ENCODE data around the gene LTC4S. TPM values are rescaled to one million over a fixed set of nuclear protein-coding genes. Genes with fewer than 3 reads are reported as not detected.
"Not testable (repeated sequence)": the region's sequence is repeated elsewhere in the genome, so short reads cannot be mapped to it uniquely, and the experiment has no call there.

LTC4S gene
- total RNA-seq, 2 experiments from 2014 or later, result 0.29 TPM; not detected in 1

DNA sequence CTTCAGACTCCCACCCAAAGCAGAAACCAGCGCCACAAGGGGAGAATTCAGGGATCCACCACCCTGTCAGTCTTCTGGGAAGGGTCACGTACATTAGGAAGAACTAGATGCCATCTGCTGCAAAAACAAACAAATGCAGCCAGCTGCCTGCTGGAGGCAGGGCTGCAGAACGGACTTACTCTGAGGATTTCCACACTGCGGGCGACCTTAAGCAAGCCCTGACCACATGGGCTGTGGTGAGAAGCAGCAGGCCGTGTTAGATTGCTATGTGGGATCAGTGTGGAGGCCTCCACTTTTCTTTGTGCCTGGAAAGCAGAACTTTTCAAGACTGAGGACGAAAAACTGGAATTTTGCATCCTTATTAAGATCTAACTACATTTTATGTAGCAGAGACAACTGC lies 13.4 kb upstream of the LTC4S start:
- DNase-seq, result no peak
- Mint-ChIP-seq H3K4me1 (no peaks in the 10 kb centered on the region), H3K4me3 (no peak overlapping the region), H3K9me3 (no peaks in the 10 kb centered on the region), H3K27me3 (no peaks in the 10 kb centered on the region), H3K36me3 (peaks cover 1% of the 10 kb centered on the region), H3K27ac (no peak overlapping the region)

DNA sequence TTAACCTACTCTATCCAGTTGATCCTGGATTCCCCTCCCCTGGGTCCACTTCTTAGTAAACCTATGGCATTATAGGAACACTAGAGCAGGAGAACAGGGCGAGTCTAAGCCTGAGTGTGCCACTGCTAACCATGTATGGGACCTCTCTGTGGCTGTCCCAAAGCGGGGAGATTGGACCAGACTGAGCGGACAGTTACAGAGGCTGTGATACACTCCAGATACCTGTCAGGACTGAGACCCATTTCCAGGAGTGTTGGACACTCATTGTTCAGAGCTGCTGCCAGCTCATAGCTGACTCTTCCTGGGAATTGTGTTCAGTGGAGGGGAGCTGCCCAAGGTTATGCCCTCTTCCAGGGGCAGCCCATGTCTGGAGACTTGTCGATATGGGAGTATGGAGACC lies 11.9 kb upstream of the LTC4S start:
- no peak overlapping the region for H3K27ac Mint-ChIP-seq

DNA sequence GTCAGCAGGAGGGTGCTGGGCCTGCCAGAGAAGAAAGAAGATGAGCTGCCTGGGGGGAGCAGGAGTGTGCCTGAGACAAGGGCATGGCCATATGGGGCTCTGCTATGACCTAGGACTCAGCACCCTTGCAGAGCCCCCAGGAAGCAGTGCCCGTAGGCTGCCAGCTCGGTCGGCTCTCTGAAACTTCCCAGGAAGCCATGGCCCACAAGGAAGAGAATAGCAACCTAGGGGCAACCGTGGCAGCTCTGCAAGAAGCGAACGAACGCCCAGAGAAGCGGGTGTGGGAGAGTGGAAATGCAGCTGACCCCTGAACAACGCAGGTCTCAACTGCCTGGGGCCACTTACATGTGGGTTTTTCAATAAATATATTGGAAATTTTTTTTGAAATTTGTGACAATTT lies 10.7 kb upstream of the LTC4S start:
- no peak overlapping the region for H3K4me3 Mint-ChIP-seq
- no peak for DNase-seq
- no peaks in the 10 kb centered on the region for H3K27me3 Mint-ChIP-seq
- no peaks in the 10 kb centered on the region for H3K36me3 Mint-ChIP-seq
- no peaks in the 10 kb centered on the region for H3K9me3 Mint-ChIP-seq
- no peaks in the 10 kb centered on the region for H3K4me1 Mint-ChIP-seq
- no peak overlapping the region for H3K27ac Mint-ChIP-seq

More for the DNA sequence above, 11.9 kb upstream of the LTC4S start:
- Mint-ChIP-seq H3K4me3 (no peak overlapping the region), H3K9me3 (no peaks in the 10 kb centered on the region), H3K4me1 (no peaks in the 10 kb centered on the region), H3K36me3 (no peaks in the 10 kb centered on the region), H3K27me3 (no peaks in the 10 kb centered on the region)
- no peak for DNase-seq

DNA sequence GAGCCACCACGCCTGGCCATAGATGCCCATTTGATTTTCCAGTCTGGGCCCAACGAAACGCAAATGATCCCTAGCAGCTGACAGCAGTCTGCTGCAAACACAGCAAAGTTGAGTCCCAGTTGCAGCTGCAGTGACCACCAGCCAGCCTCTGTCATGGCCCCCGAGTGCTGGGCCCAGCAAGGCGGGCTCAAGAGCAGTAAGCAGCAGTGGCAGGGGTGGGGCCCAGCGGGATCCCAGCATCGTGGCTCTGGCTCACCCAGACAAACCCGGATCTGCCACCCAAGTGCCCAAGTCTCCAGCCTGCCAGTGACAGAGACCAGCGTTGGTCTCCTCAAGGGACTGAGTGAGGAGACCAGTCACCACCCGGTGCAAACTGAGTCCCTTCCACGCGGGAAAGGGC lies 6.9 kb upstream of the LTC4S start:
- Mint-ChIP-seq H3K4me1 (no peaks in the 10 kb centered on the region), H3K27ac (no peak overlapping the region)

DNA sequence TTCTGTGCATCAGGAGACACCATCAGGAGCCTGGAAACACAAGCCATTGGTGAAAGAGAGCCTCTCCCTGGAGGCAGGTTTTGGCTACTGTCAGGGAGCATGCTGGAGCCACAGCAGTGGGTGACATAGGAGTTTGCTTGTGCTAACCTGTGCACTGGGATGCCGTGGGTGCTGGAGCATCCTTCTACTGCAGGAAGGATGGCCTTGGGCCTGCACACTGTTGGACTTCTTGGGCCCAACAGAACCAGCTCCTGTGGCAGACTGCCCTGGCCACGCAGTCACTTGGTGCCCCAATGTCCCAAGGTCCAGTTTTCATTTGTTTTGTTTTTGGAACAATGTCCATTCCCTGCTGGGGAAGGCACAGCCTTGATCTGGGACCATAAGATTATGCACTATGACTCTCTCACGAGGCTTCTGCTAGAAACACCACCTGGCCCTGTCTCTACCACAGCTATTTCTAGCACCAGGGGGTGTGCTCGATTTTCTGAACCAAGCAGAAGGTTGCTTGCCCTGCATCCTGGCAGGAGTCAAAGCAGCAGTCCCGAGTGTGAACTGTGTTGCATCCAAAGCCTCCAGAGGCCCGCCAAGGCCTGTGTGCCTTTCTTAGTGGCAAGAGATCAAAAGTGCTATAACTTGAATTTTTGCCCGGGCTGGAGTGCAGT lies 5.5 kb upstream of the LTC4S start:
- no peak overlapping the region for H3K4me3 Mint-ChIP-seq
- no peak for DNase-seq
- no peaks in the 10 kb centered on the region for H3K27me3 Mint-ChIP-seq
- H3K4me1 Mint-ChIP-seq, result no peaks in the 10 kb centered on the region
- no peak overlapping the region for H3K27ac Mint-ChIP-seq
- H3K36me3 Mint-ChIP-seq, result no peaks in the 10 kb centered on the region
- H3K9me3 Mint-ChIP-seq, result no peaks in the 10 kb centered on the region

More for the DNA sequence above, 6.9 kb upstream of the LTC4S start:
- no peaks in the 10 kb centered on the region for H3K36me3 Mint-ChIP-seq
- H3K4me3 Mint-ChIP-seq, result no peak overlapping the region
- no peaks in the 10 kb centered on the region for H3K9me3 Mint-ChIP-seq
- DNase-seq, result no peak
- no peaks in the 10 kb centered on the region for H3K27me3 Mint-ChIP-seq

DNA sequence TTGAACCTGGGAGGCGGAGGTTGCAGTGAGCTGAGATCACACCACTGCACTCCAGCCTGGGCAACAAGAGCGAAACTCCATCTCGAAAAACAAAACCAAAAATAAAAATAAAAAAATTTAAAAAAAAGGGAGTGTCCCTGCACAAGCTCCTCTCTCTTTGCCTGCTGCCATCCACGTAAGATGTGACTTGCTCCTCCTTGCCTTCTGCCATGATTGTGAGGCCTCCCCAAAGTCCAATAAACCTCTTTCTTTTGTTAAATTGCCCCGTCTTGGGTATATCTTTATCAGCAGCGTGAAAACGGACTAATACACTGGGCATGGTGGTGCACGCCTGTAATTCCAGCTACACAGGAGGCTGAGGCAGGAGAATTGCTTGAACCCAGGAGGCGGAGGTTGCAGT lies 4.5 kb upstream of the LTC4S start:
- not testable (repeated sequence) for H3K9me3 Mint-ChIP-seq, DNase-seq, H3K27me3 Mint-ChIP-seq, H3K4me3 Mint-ChIP-seq, H3K36me3 Mint-ChIP-seq, H3K4me1 Mint-ChIP-seq, H3K27ac Mint-ChIP-seq

DNA sequence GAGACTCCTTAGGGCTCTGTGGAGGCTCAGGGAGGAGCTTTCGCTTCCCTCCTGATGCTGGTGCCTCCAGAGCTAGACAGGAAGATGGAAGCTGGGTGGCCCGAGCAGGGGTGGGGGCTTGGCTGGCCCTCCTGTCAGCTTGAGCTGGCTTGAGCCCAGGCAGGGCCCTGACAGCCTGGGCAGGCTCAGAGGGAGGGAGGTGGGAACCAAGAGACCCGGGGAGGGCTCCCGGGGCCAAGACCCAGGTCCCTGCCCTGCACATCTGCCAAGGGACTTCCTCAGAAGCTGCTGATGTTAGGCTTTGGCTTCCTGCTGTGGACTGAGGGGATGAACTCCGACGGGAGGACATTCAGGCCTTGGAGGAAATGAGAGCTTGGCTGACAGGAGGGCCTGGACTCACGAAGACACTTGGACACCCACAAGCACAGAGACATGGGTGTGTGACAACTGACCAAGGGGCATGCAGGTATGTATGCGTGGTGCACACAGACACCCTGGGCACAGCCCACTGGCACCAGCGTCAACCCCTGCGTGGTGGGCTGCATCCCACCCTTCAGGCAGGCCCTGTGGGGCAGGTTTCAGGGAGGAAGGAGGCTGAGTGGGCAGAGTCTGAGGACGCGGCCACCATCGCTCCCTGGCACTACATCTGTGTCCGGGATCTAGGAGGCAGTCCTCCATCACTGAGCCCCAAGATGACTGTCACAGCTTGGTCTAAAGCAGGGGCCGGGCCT lies 1.7 kb upstream of the LTC4S start:
- Mint-ChIP-seq H3K9me3 (no peaks in the 10 kb centered on the region), H3K4me1 (peaks cover 21% of the 10 kb centered on the region)
- no peak for DNase-seq

DNA sequence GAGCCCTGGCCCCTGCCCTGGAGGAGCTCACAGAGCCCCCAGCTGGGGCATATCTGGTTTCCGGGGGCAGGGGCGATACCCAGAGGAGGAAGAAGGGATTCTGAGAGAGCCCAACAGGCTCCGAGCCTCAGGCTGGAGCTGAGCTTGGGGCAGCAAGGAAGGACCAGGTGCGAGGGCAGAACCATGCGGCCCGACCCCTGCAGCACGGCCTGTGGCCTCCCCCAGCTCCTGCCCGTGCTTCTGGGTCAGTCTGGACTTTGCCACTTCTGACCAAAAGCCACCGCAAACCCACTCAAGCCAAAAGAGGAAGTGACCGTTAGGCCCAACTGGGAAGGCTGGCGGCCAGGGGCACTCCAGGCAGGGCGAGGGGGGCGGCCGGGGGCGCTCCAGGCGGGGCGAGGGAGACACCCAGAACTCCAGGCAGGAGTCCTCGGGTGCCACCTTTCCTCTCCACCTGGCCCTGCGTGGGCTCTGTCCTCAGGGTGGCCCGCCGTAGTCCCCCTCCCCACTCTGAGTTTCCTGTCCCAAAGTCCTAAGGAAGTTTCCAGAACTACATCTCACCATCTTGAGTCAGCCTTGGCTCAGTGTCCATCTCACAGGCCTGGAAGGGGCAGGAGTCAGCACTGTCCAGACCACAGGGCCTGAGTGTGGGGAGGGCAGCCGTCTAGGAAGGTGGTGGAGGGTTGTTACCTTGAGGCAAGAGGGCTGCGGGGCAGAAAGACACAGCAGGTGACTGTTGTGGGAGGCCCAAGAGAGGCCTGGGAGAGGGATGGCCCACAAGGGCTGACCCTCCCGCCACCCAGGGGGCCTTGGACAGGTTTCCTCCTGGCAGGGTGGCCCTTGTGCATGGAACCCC lies 946 bp upstream of the LTC4S start:
- peaks cover 4% of the 10 kb centered on the region for H3K36me3 Mint-ChIP-seq
- no peak for DNase-seq
- H3K9me3 Mint-ChIP-seq, result no peaks in the 10 kb centered on the region
- H3K4me1 Mint-ChIP-seq, result peaks cover 21% of the 10 kb centered on the region
- H3K4me3 Mint-ChIP-seq, result no peak overlapping the region
- no peaks in the 10 kb centered on the region for H3K27me3 Mint-ChIP-seq
- peak overlapping the region; percentile 57 for H3K27ac Mint-ChIP-seq

More for the DNA sequence above, 1.7 kb upstream of the LTC4S start:
- Mint-ChIP-seq H3K4me3 (no peak overlapping the region), H3K27me3 (no peaks in the 10 kb centered on the region), H3K36me3 (peaks cover 3% of the 10 kb centered on the region), H3K27ac (no peak overlapping the region)

DNA sequence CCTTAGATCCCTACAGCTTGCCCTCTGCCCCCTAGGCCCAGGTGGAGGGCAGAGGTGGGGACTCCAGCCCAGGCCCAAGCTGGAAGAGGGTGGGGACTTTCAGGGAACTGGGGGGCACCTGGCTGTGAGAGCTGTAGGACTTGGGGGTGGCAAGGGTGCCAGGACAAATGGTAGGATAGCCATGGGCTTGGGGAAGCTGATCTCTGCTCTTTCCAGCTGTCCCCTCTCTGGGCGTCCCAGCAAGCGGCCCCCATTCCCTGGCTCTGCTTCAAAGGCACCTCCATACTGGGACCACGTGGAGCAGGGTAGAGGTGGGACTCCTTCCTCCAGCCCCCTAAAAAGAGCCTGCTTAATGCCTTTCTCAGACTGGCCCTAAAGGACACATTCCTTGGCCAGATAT lies 385 bp downstream of the LTC4S start:
- no peak for DNase-seq
- H3K4me3 Mint-ChIP-seq, result no peak overlapping the region

DNA sequence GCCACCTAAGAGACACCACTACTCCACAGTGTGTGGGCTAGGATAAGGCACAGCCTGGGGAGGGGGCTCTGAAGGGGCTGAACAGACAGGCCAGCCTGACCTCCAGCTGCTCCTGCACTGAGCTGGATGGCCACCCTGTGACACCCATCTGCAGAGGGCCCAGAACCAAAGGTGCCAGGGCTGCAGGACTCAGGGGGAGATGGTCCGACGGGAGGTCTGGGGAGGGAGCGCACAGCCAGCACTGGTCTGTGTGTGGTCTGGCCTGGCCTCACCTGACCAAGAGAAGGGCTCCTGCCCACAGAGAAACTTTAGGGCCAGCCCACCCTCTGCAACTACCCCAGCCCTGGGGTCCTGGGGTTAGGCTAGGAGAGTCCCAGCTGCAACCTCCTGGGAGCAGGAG lies 789 bp downstream of the LTC4S start:
- no peak overlapping the region for H3K27ac Mint-ChIP-seq
- no peak for DNase-seq

More for the DNA sequence above, 385 bp downstream of the LTC4S start:
- H3K27me3 Mint-ChIP-seq, result no peaks in the 10 kb centered on the region
- H3K36me3 Mint-ChIP-seq, result peaks cover 4% of the 10 kb centered on the region
- H3K27ac Mint-ChIP-seq, result no peak overlapping the region
- H3K4me1 Mint-ChIP-seq, result peaks cover 21% of the 10 kb centered on the region
- H3K9me3 Mint-ChIP-seq, result no peaks in the 10 kb centered on the region

DNA sequence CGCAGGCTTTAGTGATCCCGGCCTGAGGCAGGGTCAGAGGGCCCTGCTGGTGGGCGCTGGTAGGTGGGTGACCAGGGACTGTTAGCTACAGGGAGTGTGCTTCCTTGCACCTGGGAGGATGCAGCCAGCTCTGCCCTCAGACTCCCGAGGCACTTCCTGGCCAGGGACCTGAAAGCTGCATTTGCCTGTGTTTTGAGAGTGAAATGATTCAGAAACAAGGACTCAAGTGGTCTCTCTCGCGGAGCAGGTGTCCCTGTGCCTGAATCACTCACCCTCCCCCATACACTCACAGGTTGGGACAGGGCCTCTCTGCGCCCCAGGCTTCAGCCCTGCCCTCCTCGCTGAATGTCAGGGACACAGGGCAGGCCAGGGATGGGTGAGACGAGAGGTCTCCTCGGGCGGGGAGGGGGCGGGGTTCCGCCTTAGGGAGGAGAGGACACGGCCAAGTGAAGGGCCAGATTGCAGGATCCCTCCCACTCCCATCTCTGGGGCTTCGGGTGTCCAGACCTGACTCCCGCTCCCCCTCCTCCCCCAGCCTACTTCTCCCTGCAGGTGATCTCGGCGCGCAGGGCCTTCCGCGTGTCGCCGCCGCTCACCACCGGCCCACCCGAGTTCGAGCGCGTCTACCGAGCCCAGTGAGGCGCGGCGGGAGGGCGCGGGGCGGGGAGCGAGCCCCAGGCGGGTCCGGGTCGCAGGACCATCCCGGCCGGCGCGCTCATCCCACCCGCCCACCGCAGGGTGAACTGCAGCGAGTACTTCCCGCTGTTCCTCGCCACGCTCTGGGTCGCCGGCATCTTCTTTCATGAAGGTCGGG lies 1.5 kb downstream of the LTC4S start:
- Mint-ChIP-seq H3K4me3 (peak overlapping the region; percentile 59), H3K27ac (no peak overlapping the region), H3K9me3 (no peaks in the 10 kb centered on the region), H3K36me3 (peaks cover 4% of the 10 kb centered on the region), H3K27me3 (no peaks in the 10 kb centered on the region), H3K4me1 (peaks cover 21% of the 10 kb centered on the region)
- DNase-seq, result no peak

More for the DNA sequence above, 789 bp downstream of the LTC4S start:
- peak overlapping the region; percentile 59 for H3K4me3 Mint-ChIP-seq
- peaks cover 21% of the 10 kb centered on the region for H3K4me1 Mint-ChIP-seq
- no peaks in the 10 kb centered on the region for H3K9me3 Mint-ChIP-seq
- H3K27me3 Mint-ChIP-seq, result no peaks in the 10 kb centered on the region
- peaks cover 4% of the 10 kb centered on the region for H3K36me3 Mint-ChIP-seq

DNA sequence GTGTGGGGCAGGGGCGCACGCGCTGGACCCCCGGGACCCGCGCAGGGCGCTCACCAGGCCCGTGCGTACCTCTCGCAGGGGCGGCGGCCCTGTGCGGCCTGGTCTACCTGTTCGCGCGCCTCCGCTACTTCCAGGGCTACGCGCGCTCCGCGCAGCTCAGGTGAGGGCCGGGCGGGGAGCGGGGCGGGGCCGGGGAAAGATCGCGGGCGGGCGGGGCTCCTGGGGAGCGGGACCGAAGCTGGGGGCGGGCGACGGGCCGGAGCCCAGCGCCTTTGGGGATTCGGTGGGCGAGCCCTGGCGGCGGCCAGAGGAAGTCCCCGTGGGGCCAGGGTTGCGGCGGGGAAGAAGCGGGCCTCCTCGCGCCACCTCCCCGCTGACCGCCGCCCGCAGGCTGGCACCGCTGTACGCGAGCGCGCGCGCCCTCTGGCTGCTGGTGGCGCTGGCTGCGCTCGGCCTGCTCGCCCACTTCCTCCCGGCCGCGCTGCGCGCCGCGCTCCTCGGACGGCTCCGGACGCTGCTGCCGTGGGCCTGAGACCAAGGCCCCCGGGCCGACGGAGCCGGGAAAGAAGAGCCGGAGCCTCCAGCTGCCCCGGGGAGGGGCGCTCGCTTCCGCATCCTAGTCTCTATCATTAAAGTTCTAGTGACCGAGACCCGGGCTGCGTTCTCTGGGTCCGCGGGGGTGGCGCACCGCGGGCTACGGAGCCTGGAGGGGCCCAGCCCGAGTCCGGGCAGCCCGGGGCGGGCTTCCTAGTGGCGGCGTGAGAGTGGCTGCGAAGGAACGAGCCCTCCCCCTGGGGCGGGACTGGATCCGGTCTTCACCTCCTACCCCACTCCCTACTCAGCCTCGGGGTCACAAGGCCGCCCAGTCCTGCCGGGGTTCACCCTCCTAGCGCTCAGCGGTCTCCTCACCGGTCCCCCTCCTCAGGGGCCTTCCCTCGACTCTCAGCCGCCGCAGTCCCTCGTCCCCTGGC lies 2.4 kb downstream of the LTC4S start:
- peak; percentile 73 for DNase-seq
- Mint-ChIP-seq H3K36me3 (peaks cover 4% of the 10 kb centered on the region), H3K27me3 (no peaks in the 10 kb centered on the region), H3K9me3 (no peaks in the 10 kb centered on the region), H3K27ac (peak overlapping the region; percentile 42), H3K4me3 (peak overlapping the region; percentile 63), H3K4me1 (peaks cover 21% of the 10 kb centered on the region)

DNA sequence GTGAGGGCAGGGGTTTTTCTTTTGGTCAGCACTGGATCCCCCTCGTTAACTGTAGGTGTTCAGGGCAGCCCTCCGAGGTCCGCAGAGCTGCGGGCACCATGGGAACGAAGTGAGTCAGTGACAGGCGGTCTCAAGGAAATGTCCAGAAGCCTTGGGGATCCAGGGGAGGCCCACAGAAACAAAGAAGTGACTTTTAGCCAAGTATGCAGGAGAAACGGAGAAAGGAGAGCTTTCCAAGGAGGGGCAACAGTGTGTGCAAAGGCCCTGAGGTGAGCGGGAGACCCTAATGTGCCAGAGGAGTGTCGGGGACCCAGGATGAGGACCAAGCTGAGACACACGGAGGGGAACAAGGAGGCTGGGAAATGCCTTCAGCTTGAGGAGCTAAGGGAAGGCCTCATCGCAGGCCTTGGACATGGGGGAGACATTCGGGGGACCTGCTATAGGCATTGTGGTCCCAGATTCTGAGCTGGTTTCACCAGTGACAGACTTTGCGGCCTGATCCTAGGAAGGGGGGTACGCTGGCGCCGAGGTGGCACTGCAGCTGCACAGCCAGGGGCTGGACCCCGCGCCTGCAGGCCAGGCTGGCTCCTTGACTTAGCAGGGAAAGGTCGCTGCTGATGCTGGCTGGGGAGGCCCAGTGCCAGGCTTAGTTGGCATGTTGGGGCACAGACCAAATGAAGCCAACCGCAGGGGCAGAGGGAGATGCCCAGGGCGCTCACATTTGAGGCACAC lies 3.3 kb downstream of the LTC4S start:
- Mint-ChIP-seq H3K27me3 (no peaks in the 10 kb centered on the region), H3K9me3 (no peaks in the 10 kb centered on the region), H3K36me3 (peaks cover 8% of the 10 kb centered on the region), H3K27ac (peak overlapping the region; percentile 42), H3K4me1 (peaks cover 25% of the 10 kb centered on the region), H3K4me3 (peak overlapping the region; percentile 63)
- no peak for DNase-seq
